ENCODE measurements around the gene MCC.

Gene MCC

GRCh38 chr5:113042491-113043243 lies 445.6 kb downstream of the MCC start:
- Histone ChIP-seq H3K4me2 (ENCODE audit: low read depth, low read length) (no peak overlapping the region), H3K27me3 (replicated peaks; ENCODE audit: insufficient read depth, low read length) (no peaks in the 10 kb centered on the region), H3F3A (ENCODE audit: insufficient read depth, low read length) (peaks cover 6% of the 10 kb centered on the region; the same call in 1 of the 2 replicates), H3K9me3 (replicated peaks; ENCODE audit: insufficient read depth, low read length) (no peaks in the 10 kb centered on the region), H4K20me1 (ENCODE audit: insufficient read depth, low read length) (no peaks in the 10 kb centered on the region), H3K79me2 (ENCODE audit: low read length) (peaks cover 21% of the 10 kb centered on the region), H3K27ac (ENCODE audit: low read length) (no peak overlapping the region), H2AFZ (ENCODE audit: low read length) (no peak overlapping the region), H3K4me1 (ENCODE audit: low read length) (peaks cover 11% of the 10 kb centered on the region), H3K9ac (ENCODE audit: low read length) (no peak overlapping the region), H3K4me3 (ENCODE audit: low read length) (no peak overlapping the region), H3K36me3 (replicated peaks; ENCODE audit: insufficient read depth, low read length) (peaks cover 4% of the 10 kb centered on the region; the same call in 1 of the 2 replicates), H3K9me2 (replicated peaks; ENCODE audit: insufficient read depth, low read length) (no peaks in the 10 kb centered on the region)
- no peak for DNase-seq
- TF ChIP-seq EZH2phosphoT487 (IDR thresholded peaks at IDR 0.05; ENCODE audit: low read length) (no peak), EZH2 (optimal IDR thresholded peaks at IDR 0.05; ENCODE audit: low read depth, low read length) (no peak), CTCF (IDR thresholded peaks at IDR 0.05; ENCODE audit: low read length) (no peak)

- H3K36me3 ChIP-seq (replicated peaks; ENCODE audit: insufficient read depth, low read length): peaks cover 4% of the 10 kb centered on the region; the same call in 1 of the 2 replicates
- DNase-seq: no peak
- no peaks in the 10 kb centered on the region for H3K9me2 ChIP-seq (replicated peaks; ENCODE audit: insufficient read depth, low read length)
- no peak overlapping the region for H2AFZ ChIP-seq (ENCODE audit: low read length)
- no peak overlapping the region for H3K27ac ChIP-seq (ENCODE audit: low read length)
- H3K27me3 ChIP-seq (replicated peaks; ENCODE audit: insufficient read depth, low read length): no peaks in the 10 kb centered on the region
- no peaks in the 10 kb centered on the region for H4K20me1 ChIP-seq (ENCODE audit: insufficient read depth, low read length)
- H3K79me2 ChIP-seq (ENCODE audit: low read length): peaks cover 9% of the 10 kb centered on the region; the same call in 1 of the 2 replicates
- TF ChIP-seq EZH2 (optimal IDR thresholded peaks at IDR 0.05; ENCODE audit: low read depth, low read length) (no peak), CTCF (IDR thresholded peaks at IDR 0.05; ENCODE audit: low read length) (no peak), EZH2phosphoT487 (IDR thresholded peaks at IDR 0.05; ENCODE audit: low read length) (no peak)
- H3K4me3 ChIP-seq (ENCODE audit: low read length): no peak overlapping the region
- no peaks in the 10 kb centered on the region for H3F3A ChIP-seq (ENCODE audit: insufficient read depth, low read length)
- no peak overlapping the region for H3K4me2 ChIP-seq (ENCODE audit: low read depth, low read length)
- no peak overlapping the region for H3K9ac ChIP-seq (ENCODE audit: low read length)
- no peaks in the 10 kb centered on the region for H3K9me3 ChIP-seq (replicated peaks; ENCODE audit: insufficient read depth, low read length)
- H3K4me1 ChIP-seq (ENCODE audit: low read length): no peaks in the 10 kb centered on the region
These were observed 447.5 kb downstream of the MCC start for GRCh38 chr5:113040672-113041260.

- H3K9ac ChIP-seq (ENCODE audit: low read length): no peak overlapping the region
- no peaks in the 10 kb centered on the region for H3K9me3 ChIP-seq (replicated peaks; ENCODE audit: insufficient read depth, low read length)
- no peak overlapping the region for H3K4me3 ChIP-seq (ENCODE audit: low read length)
- no peaks in the 10 kb centered on the region for H3K9me2 ChIP-seq (replicated peaks; ENCODE audit: insufficient read depth, low read length)
- H4K20me1 ChIP-seq (ENCODE audit: insufficient read depth, low read length): no peaks in the 10 kb centered on the region
- no peaks in the 10 kb centered on the region for H3F3A ChIP-seq (ENCODE audit: insufficient read depth, low read length)
- no peak overlapping the region for H3K27ac ChIP-seq (ENCODE audit: low read length)
- TF ChIP-seq CTCF (IDR thresholded peaks at IDR 0.05; ENCODE audit: low read length) (no peak), EZH2 (optimal IDR thresholded peaks at IDR 0.05; ENCODE audit: low read depth, low read length) (no peak), EZH2phosphoT487 (IDR thresholded peaks at IDR 0.05; ENCODE audit: low read length) (no peak)
- no peak overlapping the region for H3K4me2 ChIP-seq (ENCODE audit: low read depth, low read length)
- H3K4me1 ChIP-seq (ENCODE audit: low read length): no peaks in the 10 kb centered on the region
- no peak for DNase-seq
- no peak overlapping the region for H2AFZ ChIP-seq (ENCODE audit: low read length)
- no peaks in the 10 kb centered on the region for H3K27me3 ChIP-seq (replicated peaks; ENCODE audit: insufficient read depth, low read length)
- H3K79me2 ChIP-seq (ENCODE audit: low read length): 0 out of 2 replicates have a peak, but pooled peaks cover 6% of the 10 kb centered on the region
- H3K36me3 ChIP-seq (replicated peaks; ENCODE audit: insufficient read depth, low read length): peaks cover 4% of the 10 kb centered on the region; the same call in 1 of the 2 replicates
These were observed 448.3 kb downstream of the MCC start for GRCh38 chr5:113039934-113040285.

Measured in MM.1S (cell line).